GM19238 (cell line): ENCODE measurements around the gene LAMP2.
"Not testable (repeated sequence)": the region's sequence is repeated elsewhere in the genome, so short reads cannot be mapped to it uniquely, and the experiment has no call there.

ENCODE experiments used
- DNase-seq: peaks from one replicate; pipeline ENCODE4 v3.0.0; 2011; ENCODE audit warnings: low spot score; ENCODE audit not compliant: insufficient read length

Gene LAMP2

DNA sequence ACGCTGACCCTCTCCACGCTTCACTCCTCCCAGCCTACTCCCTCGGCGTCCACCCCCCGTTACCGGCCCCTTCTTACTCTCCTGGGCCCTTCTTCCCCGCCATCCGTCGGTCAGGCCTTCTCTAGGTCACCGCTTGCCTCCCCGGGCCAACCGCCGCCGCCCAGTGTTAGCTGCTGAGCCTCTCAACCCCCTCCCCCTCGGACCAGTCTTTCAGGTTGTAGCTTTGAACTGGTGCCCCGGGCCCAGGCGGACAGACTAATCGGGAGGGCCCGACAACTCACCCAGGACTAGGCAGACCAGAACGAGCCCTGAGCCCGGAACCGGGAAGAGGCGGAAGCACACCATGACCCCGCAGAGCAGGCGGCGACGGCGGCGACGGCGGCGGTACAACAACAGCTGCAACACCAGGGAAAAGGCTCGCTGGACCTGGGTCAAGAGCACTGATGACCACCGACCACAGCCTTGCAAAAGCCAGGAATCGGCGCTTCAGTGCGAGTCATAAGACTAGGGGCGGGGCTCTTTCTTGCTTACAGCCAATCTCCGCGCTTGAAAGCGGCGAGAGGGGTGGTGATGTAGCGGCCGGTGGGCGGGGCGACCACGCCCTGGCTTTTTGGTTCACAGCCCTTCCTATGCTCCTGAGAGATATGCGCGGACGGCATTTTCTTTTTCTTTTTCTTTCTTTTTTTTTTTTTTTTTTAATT lies at the start of gene LAMP2:
LAMP2 (minus strand) TSS at position 472 of the 701 bp plus-strand sequence; CDS start at position 345, 127 bp downstream.
- DNase-seq = peak; percentile 41

- DNase-seq = no peak
Measured at GRCh38 chrX:120517936-120518335, 48.8 kb upstream of the LAMP2 start.

DNA sequence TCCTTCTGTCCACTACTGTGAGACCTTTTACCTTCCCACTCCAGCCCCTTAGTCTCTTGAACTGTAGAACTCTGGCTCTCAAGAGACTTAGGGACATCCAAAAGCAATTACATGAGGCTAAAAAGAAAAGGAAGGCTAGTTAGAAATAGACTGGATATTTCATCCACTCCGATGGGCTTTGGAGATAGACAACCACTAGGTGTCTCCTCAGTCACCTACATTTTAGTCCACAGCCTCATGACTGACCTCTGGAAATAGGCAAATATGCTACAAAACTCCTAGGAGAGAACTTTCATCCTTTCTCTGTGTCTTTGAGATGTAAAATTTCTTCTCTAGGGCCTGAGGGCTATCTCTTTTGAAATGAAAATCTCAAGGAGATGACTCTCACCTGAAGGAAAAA lies 45.1 kb upstream of the LAMP2 start:
- DNase-seq = no peak

- DNase-seq = no peak
Measured at GRCh38 chrX:120512627-120513026, 43.5 kb upstream of the LAMP2 start.

DNA sequence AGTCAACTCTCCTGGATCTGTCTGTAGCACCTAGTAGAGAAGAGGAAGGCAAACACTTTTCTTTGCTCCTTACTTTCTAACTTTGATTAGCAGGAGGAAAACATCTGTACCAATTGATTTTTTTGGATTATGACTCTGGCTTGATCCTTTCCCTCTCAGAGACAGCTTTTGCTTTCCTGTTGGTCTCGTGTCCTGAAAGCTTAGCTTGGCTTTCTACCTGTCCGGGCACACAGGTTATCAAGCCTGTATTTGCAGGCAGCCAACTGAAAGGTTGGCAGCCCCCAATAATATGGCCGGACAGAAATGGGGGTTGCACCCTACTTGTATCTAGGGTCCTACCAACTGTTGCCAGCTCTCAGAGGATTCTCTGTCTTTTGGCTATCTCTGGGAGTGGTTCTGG lies 43.1 kb upstream of the LAMP2 start:
- DNase-seq = no peak

DNA sequence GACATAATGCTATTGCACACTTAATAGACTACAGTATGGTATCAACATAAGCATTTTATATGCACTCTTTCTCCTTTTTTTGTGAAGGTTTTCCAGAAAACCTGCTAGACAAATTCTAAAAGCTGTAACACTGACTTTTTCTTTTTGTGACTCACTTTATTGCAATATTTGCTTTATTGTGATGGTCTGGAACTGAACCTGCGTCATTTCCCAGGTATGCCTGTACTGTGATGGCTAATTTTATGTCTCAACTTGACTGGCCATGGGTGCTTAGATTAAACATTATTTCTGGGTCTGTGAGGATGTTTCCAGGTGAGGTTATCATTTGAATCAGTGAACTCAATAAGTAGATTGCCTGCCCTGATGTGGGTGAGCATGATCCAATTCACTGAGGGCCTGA lies 35.5 kb upstream of the LAMP2 start:
- DNase-seq = no peak

DNA sequence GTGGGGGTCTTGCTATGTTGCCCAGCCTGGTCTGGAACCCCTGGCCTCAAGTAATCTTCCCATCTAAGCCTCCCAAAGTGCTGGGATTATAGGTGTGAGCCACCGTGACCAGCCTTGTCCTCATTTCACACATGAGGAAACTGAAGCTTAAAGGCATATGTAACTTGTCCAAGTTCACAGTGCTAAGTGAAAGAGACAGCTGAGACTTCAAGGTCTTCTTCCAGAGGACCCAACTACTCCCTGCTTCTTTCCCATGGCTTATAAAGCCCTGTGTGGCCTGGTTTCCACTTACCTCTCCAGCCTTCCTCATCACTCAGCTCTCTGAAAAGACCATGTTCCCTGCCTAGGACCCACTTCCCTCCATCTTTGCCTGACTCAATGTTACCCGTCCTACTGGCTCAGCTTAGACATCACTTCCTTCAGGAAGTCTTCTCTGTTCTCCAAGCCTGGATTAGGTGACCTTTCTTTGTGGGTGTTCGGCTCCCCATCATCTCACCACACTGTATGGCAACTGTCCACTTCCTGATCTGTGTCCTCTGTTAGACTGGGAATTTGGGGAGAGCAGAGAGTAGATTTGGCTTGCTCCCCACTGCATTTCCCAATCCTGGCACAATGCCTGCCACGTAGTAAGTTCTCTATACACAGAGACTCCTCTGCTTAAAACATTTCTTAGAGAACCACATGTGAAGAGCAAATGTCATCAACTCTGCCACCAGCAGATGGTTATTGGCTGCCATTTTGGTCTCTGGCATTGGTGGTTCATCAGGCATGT lies 30.4 kb upstream of the LAMP2 start:
- DNase-seq = no peak

DNA sequence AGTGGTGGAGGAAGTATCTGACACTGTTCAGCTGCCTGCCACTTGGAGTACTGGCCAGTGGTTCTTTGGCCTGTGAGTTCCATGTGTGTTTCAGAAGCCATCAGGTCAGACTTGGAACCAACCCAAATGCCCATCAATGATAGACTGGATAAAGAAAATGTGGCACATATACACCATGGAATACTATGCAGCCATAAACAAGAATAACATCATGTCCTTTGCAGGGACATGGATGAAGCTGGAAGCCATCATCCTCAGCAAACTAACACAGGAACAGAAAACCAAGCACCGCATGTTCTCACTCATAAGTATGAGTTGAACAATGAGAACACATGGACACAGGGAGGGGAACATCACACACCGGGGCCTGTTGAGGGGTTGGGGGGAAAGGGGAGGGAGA lies 21.0 kb upstream of the LAMP2 start:
- DNase-seq = not testable (repeated sequence)

DNA sequence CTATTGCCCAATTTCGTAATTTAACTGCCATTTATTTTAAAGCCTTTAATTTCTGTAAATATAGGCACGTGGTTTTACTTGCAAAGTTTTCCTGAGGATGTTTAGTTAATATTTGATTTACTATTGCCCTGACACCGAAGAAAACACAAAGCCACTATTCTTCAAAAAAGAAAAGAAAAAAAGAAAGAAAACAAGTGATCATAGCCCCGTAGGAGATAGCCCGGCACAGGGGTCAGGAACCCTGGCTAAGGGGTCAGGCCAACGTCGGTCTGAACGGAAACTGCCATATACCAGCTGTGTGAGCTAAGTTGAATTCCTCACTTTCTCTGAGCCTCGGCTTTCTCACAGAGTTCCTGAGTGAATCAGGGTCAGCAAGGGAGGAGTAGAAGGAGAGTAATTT lies 17.7 kb upstream of the LAMP2 start:
- no peak for DNase-seq

DNA sequence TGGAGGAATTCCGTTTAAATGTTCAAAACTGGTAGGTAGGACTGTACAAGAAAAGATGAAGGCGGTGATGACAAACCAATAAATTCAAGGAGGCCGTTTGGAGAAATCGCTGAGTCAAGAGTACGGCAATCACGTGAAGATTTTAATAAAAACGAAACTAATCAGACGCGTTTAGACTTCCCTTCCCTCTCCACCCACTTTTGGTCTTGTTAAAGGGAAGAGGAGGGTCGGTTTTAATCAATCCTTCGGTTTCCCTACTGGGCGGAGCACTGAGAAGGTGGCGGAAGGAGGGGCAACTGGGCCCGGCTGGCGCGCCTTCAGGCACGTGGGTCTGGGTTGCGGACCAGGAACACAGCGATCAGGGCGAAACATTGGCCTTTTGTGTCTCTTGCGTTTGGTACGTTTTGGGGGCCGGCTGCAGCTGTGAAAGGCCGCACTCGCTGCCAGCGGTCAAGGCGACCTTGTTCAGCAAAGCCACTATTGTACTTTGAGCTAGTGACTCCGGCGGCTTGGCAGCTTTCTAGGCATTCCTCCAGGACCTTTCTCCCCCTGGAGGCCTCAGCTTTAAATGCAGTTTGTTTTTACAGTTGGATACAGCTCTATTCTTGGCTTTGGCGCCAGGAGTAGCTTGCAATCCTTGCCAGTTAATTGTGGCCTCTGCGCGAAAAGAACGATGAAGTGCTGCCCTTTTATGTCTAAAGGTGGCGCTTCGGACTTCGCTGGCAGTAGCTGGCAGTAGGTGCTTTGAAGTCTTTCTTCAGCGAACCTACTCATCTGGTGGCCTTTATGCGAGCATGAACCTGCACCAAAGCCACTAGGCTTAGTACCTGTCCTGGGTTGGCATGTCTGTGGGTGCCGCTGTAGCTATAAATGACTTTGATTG lies 16.8 kb upstream of the LAMP2 start:
- peak; percentile 16 for DNase-seq

GRCh38 chrX:120485315-120485637 lies 16.2 kb upstream of the LAMP2 start:
- no peak for DNase-seq

DNA sequence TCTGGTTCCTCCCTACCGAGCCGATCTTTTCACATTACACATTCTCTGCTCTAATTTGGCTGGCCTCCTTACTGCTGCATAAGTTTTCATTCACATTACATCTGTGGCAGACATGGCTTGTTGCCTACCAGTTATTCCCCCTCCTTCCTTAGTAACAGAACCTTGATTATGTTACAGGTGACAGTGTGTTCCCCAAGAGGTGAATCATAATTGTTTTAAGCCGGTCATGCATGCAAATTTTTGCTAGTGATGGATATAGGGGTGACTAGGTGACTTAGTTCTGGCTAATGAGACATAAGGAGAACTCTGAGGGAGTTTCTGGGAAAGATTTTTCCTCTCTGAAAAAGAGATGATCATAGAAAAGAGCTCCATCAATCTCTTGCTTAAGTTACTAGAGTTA lies 8.4 kb upstream of the LAMP2 start:
- DNase-seq = no peak

- DNase-seq = no peak
Measured at GRCh38 chrX:120476714-120477113, 7.6 kb upstream of the LAMP2 start.

- DNase-seq = not testable (repeated sequence)
Measured at GRCh38 chrX:120475447-120475846, 6.4 kb upstream of the LAMP2 start.

- DNase-seq = no peak
Measured at GRCh38 chrX:120474085-120474484, 5.0 kb upstream of the LAMP2 start.

- DNase-seq = not testable (repeated sequence)
Measured at GRCh38 chrX:120469657-120470056, 561 bp upstream of the LAMP2 start.

DNA sequence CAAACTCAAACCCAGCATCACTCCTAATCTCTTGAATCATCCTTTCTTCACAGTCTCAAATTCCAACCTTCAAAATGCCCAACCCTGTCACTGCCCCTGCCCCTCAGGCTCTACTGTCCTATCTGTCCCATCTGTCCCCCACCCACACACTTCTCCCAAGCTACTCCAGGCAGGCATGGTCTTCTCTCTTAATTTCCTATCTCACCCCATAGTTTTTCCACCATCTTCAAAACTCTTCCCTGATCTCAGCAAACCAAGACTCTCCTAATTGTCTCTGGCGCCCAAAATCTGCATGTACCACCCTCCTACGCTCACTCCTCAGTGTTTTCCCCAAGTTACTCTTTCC lies 644 bp downstream of the LAMP2 start:
- DNase-seq = no peak

- no peak for DNase-seq
Measured at GRCh38 chrX:120468071-120468470, 1.0 kb downstream of the LAMP2 start.

- no peak for DNase-seq
Measured at GRCh38 chrX:120464411-120464810, 4.7 kb downstream of the LAMP2 start.

DNA sequence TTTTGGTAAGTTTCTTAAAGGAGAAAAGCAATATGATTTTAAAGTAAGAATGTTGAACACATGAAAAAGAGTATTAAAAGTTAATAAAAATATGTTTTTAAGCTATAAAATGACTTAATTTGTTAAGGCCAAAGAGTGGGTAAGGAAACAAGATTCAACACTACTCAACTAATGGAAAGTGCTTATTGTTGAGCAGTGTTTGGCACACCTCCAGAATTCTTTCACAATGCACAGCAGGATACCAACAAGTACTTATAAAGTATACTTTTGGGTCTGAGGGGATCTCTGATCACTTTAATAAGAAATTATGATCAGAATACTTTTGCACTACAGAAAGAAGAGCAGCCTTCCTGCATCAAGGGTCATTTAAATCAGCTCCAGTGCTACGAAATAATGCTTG lies 5.9 kb downstream of the LAMP2 start:
- no peak for DNase-seq

GRCh38 chrX:120462370-120462769 lies 6.7 kb downstream of the LAMP2 start:
- no peak for DNase-seq

DNA sequence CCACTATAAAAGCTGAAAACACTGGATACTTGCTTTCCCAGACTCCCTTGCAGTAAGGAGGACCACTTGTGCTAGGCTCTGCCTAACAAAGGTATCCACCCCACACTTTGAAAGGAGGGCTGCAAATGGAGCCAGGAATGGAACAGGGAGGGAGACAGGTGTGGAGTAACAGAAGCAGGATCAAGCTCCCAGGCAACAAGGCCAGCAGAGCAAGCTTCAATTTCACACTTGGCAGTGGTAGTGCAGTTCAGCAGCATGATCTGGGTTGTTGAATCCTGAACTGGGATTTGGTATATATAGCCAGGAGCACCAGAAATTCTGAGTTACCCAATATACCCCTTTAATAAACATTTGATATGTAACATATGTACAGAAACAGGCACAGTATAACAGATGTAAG lies 9.8 kb downstream of the LAMP2 start:
- no peak for DNase-seq
